Measurements from ENCODE around the gene RPL18.
"Not testable (repeated sequence)": the region's sequence is repeated elsewhere in the genome, so short reads cannot be mapped to it uniquely, and the experiment has no call there.

Gene RPL18

DNA sequence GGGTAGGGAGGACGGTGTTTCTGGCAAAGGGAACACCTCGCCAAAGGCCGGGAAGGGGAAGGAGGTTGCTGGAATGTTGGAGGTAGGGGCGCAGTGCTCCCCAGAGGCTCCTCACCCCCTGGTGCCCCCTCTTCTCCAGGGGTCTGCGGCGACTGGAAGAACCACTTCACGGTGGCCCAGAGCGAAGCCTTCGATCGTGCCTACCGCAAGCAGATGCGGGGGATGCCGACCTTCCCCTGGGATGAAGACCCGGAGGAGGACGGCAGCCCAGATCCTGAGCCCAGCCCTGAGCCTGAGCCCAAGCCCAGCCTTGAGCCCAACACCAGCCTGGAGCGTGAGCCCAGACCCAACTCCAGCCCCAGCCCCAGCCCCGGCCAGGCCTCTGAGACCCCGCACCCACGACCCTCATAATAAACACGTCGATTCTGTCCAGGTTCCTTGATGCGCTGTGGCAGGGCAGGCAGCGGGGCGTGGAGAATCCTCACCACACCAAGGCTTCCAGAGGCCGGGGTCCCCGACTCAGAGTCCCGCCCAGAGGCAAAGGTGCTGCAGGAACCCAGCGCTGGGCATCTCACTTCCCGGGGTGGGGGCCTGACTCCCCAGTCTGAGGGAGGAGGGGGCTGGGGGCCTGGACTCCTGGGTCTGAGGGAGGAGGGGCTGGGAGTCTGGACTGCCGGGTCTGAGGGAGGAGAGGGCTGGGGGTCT lies 19.8 kb downstream of the RPL18 start:
- Mint-ChIP-seq H3K4me3 (no peak overlapping the region), H3K27ac (no peak overlapping the region), H3K36me3 (no peaks in the 10 kb centered on the region), H3K4me1 (peaks cover 9% of the 10 kb centered on the region), H3K9me3 (no peaks in the 10 kb centered on the region), H3K27me3 (peaks cover 10% of the 10 kb centered on the region)
- ATAC-seq, result no peak

DNA sequence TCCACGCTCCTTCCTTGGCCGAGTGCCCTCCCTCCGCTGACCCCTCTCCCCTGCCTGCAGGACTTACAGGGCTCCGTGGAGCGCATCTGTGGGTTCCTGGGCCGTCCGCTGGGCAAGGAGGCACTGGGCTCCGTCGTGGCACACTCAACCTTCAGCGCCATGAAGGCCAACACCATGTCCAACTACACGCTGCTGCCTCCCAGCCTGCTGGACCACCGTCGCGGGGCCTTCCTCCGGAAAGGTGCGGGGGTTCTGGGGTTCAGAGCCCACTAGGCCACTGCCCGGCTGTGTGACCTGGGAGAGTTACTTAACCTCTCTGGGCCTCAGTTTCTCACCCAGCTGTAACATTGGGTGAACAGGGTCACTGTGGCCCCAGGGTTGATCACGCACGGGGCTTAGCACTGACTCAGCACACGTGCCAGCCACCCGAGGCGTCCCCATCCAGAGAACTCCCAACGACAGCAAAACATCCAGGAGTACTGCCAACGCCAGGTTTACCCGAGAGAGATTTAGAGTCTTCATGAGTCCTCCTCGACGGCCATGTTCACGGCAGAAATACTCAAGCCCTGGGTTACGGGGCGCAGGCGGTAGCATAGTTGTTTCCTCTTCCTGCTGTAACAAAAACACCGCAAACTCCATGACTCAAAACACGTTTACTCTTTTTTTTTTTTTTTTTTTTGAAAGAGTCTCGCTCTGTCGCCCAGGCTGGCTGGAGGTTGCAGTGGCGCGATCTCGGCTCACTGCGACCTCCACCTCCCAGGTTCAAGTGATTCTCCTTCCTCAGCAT lies 22.1 kb downstream of the RPL18 start:
- Mint-ChIP-seq H3K4me1 (peaks cover 9% of the 10 kb centered on the region), H3K9me3 (no peaks in the 10 kb centered on the region), H3K27ac (peak overlapping the region; percentile 77), H3K36me3 (no peaks in the 10 kb centered on the region), H3K4me3 (peak overlapping the region; percentile 59), H3K27me3 (peaks cover 10% of the 10 kb centered on the region)
- peak; percentile 78 for ATAC-seq

- H3K4me3 Mint-ChIP-seq, result no peak overlapping the region
- H3K4me1 Mint-ChIP-seq, result peaks cover 9% of the 10 kb centered on the region
- no peak for ATAC-seq
- no peaks in the 10 kb centered on the region for H3K9me3 Mint-ChIP-seq
- no peaks in the 10 kb centered on the region for H3K36me3 Mint-ChIP-seq
- H3K27ac Mint-ChIP-seq, result no peak overlapping the region
- peaks cover 10% of the 10 kb centered on the region for H3K27me3 Mint-ChIP-seq
Measured at GRCh38 chr19:48596237-48596636, 22.7 kb downstream of the RPL18 start.

GRCh38 chr19:48595833-48596232 lies 23.1 kb downstream of the RPL18 start:
- no peak for ATAC-seq
- H3K9me3 Mint-ChIP-seq, result no peaks in the 10 kb centered on the region
- no peak overlapping the region for H3K27ac Mint-ChIP-seq
- H3K36me3 Mint-ChIP-seq, result no peaks in the 10 kb centered on the region
- H3K4me1 Mint-ChIP-seq, result peaks cover 9% of the 10 kb centered on the region
- no peak overlapping the region for H3K4me3 Mint-ChIP-seq
- peaks cover 10% of the 10 kb centered on the region for H3K27me3 Mint-ChIP-seq

- ATAC-seq, result no peak
- Mint-ChIP-seq H3K9me3 (no peaks in the 10 kb centered on the region), H3K36me3 (no peaks in the 10 kb centered on the region), H3K4me3 (no peak overlapping the region), H3K27me3 (peaks cover 10% of the 10 kb centered on the region), H3K4me1 (peaks cover 9% of the 10 kb centered on the region), H3K27ac (no peak overlapping the region)
Measured at GRCh38 chr19:48595171-48595570, 23.8 kb downstream of the RPL18 start.

- peaks cover 11% of the 10 kb centered on the region for H3K4me1 Mint-ChIP-seq
- H3K36me3 Mint-ChIP-seq, result no peaks in the 10 kb centered on the region
- H3K27me3 Mint-ChIP-seq, result no peaks in the 10 kb centered on the region
- no peak for ATAC-seq
- no peak overlapping the region for H3K27ac Mint-ChIP-seq
- H3K4me3 Mint-ChIP-seq, result no peak overlapping the region
- H3K9me3 Mint-ChIP-seq, result no peaks in the 10 kb centered on the region
Measured at GRCh38 chr19:48591021-48591420, 28.0 kb downstream of the RPL18 start.

DNA sequence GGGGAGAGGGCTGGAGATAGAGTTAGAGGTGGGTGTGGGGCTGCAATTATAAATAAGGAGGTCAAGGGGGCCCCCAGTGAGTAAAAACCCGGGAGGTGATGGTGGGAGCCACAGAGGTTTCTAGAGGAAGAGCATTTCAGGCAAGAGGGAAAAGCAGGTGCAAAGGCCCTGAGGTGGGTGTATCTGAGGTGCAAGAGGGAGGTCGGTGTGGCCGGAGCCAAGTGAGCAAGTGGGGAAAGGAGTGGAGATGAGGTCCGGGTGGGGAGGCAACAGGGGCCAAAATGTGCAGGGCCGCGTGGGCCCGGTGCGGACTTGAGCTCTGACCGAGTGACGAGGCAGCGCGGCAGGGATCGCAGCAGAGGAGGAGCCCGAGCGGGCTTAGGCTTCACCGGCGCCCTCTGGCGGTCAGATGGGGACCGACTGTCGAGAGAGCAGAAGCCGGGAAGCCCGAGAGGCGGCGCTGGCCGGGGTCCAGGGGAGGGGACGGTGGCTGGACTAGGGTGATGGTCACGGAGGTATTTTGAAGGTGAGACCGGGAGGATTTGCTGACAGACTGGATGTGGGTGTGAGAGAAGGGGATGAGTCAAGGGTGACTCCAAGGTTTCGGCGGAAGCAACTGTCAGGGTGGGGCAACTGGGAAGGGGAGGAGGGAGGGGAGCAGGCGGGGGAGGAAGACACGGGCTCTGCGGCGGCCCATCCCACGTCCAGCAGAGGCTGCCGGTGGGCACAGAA lies 30.1 kb downstream of the RPL18 start:
- Mint-ChIP-seq H3K27me3 (peaks cover 10% of the 10 kb centered on the region), H3K9me3 (peaks cover 3% of the 10 kb centered on the region), H3K27ac (peak overlapping the region; percentile 13)

DNA sequence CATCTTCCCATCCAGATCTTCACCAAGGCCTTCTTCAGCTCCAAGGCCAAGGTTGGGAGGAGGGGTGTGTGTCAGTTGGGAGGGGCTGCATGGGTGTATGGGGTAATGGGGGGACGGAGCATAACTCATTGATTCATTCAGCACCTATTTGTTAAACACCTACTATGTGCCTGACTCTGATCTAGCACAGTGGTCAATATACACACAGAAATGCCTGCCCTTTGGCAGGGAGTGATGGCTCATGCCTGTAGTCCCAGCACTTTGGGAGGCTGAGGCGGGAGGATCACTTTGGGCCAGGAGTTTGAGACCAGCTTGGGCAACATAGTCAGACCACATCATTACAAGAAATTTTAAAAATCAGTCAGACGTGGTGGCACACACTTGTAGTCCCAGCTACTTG lies 31.6 kb downstream of the RPL18 start:
- peaks cover 16% of the 10 kb centered on the region for H3K27me3 Mint-ChIP-seq
- no peak overlapping the region for H3K4me3 Mint-ChIP-seq
- no peaks in the 10 kb centered on the region for H3K36me3 Mint-ChIP-seq
- H3K27ac Mint-ChIP-seq, result no peak overlapping the region
- no peak for ATAC-seq
- H3K4me1 Mint-ChIP-seq, result peaks cover 19% of the 10 kb centered on the region
- H3K9me3 Mint-ChIP-seq, result peaks cover 3% of the 10 kb centered on the region

More for the DNA sequence above, 30.1 kb downstream of the RPL18 start:
- peaks cover 18% of the 10 kb centered on the region for H3K4me1 Mint-ChIP-seq
- H3K4me3 Mint-ChIP-seq, result peak overlapping the region; percentile 72
- no peaks in the 10 kb centered on the region for H3K36me3 Mint-ChIP-seq
- ATAC-seq, result peak; percentile 88

GRCh38 chr19:48582168-48582567 lies 36.8 kb downstream of the RPL18 start:
- peaks cover 19% of the 10 kb centered on the region for H3K27me3 Mint-ChIP-seq
- peaks cover 8% of the 10 kb centered on the region for H3K4me1 Mint-ChIP-seq
- no peak overlapping the region for H3K4me3 Mint-ChIP-seq
- ATAC-seq, result no peak
- no peak overlapping the region for H3K27ac Mint-ChIP-seq
- H3K36me3 Mint-ChIP-seq, result no peaks in the 10 kb centered on the region
- H3K9me3 Mint-ChIP-seq, result peaks cover 3% of the 10 kb centered on the region

DNA sequence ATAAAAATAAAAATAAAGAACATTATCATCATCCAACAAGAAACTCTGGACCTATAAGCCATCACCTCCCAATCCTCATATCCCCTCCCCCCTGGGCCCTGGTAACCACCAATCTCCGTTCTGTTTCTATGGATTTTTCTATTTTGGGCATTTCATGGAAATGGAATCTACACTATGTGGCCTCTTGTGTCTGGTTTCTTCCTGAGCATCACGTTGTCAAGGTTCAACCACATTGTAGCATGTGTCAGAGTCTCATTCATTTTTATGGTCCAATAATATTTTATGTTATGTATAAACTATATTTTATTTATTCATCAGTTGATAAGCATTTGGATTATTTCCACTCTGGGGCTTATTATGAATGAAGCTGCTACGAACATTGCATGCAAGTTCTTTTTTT lies 40.1 kb downstream of the RPL18 start:
- H3K36me3 Mint-ChIP-seq, result no peaks in the 10 kb centered on the region
- ATAC-seq, result no peak
- peaks cover 10% of the 10 kb centered on the region for H3K27me3 Mint-ChIP-seq
- peaks cover 2% of the 10 kb centered on the region for H3K4me1 Mint-ChIP-seq
- H3K9me3 Mint-ChIP-seq, result no peaks in the 10 kb centered on the region
- H3K4me3 Mint-ChIP-seq, result no peak overlapping the region
- no peak overlapping the region for H3K27ac Mint-ChIP-seq

DNA sequence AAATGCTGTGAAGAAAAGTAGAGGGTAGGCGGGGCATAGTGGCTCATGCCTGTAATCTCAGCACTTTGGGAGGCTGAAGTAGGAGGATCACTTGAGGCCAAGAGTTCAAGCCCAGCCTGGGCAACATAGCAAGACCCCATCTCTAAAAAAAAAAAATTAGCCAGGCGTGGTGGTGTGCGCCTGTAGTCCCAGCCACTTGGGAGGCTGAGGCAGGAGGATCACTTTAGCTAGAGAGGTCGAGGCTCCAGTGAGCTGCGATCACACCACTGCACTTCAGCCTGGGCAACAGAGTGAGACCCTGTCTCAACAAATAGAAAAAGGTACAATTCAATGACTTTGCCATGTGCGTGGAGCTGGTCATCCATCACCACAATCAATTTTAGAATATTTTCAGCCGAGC lies 41.1 kb downstream of the RPL18 start:
- not testable (repeated sequence) for ATAC-seq, H3K9me3 Mint-ChIP-seq, H3K4me3 Mint-ChIP-seq, H3K4me1 Mint-ChIP-seq, H3K36me3 Mint-ChIP-seq, H3K27me3 Mint-ChIP-seq, H3K27ac Mint-ChIP-seq

DNA sequence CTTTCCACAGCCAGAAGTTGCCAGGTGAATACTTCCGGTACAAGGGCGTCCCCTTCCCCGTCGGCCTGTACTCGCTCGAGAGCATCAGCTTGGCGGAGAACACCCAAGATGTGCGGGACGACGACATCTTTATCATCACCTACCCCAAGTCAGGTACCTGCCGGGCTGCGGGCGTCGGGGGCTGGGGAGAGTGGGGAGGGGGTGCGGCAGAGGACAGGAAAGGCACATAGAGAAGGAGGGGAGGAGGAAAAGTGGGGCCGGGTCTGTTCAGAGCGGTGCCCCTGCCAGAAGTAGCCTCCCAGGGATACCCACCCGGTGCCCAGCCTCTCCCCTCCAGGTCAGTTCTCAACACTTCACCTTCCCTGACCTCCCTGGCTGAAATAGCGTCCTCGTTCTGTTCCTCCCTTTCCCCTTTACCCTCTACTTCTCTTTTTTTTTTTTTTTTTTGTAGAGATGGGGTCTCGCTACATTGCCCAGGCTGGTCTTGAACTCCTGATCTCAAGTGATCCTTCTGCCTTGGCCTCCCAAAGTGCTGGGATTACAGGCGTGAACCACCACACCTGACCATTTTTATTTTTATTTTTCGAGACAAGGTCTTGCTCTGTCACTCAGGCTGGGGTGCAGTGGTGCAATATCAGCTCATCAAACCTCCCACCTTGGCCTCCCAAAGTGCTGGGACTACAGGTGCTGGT lies 42.9 kb downstream of the RPL18 start:
- H3K27ac Mint-ChIP-seq, result no peak overlapping the region
- no peaks in the 10 kb centered on the region for H3K27me3 Mint-ChIP-seq
- no peak for ATAC-seq
- H3K4me3 Mint-ChIP-seq, result no peak overlapping the region
- no peaks in the 10 kb centered on the region for H3K36me3 Mint-ChIP-seq
- no peaks in the 10 kb centered on the region for H3K4me1 Mint-ChIP-seq
- H3K9me3 Mint-ChIP-seq, result no peaks in the 10 kb centered on the region

DNA sequence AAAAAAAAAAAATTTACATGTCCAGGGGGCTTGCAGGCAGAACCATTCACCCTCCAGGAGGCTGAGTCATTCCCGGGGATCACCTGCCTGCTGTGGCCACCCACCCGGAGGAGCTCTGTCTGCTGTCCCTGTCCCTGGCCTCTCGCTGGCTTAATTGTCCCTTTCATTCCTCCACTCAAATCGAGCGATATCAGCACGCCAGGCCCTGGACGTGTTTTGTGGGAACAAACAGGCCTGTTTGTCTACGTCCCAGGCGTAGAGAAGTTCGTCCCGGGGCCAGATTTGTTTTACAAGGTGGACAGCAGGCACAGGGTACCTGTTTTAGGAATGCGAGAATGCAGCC lies 45.8 kb downstream of the RPL18 start:
- no peaks in the 10 kb centered on the region for H3K36me3 Mint-ChIP-seq
- ATAC-seq, result no peak
- no peaks in the 10 kb centered on the region for H3K9me3 Mint-ChIP-seq
- H3K4me3 Mint-ChIP-seq, result no peak overlapping the region
- H3K27me3 Mint-ChIP-seq, result peaks cover 7% of the 10 kb centered on the region
- no peaks in the 10 kb centered on the region for H3K4me1 Mint-ChIP-seq
- H3K27ac Mint-ChIP-seq, result no peak overlapping the region

- Mint-ChIP-seq H3K4me3 (no peak overlapping the region), H3K27me3 (peaks cover 20% of the 10 kb centered on the region), H3K9me3 (no peaks in the 10 kb centered on the region), H3K36me3 (no peaks in the 10 kb centered on the region), H3K27ac (no peak overlapping the region), H3K4me1 (no peaks in the 10 kb centered on the region)
- ATAC-seq, result no peak
Measured at GRCh38 chr19:48571378-48572162, 47.4 kb downstream of the RPL18 start.

All from stimulated activated memory B cell treated with anti-CD40 and anti-IgM and Interleukin-4, amounts not matched to agents 10 μg/mL and 1 μg/mL and 100 μg/mL, for 72 hours (primary cell).